Prostate gland (tissue), 2 donors: ENCODE results near the gene TBK1.

Experiments used
- POLR2A ChIP-seq: fragments of 450-650 bp; IDR thresholded peaks from one replicate; pipeline ENCODE4 v1.6.1; 2016; ENCODE audit warnings: antibody characterized with exemption, mild to moderate bottlenecking
- POLR2AphosphoS5 ChIP-seq: sonication (generic); formaldehyde crosslinking; IDR thresholded peaks from one replicate; pipeline ENCODE4 v1.6.1; 2017; ENCODE audit warnings: antibody characterized with exemption
- TF ChIP-seq, protein P1 (sequence below), 4 experiments: fragments of 200-600 bp in 2 of 4; fragments of 450-650 bp in 2 of 4; sonication (generic) in 2 of 4; IDR thresholded peaks; 1 replicate in 3 of 4; 2 replicates in 1 of 4; pipeline ENCODE4 v1.5.1; 2016 to 2019; ENCODE audit warnings: antibody characterized with exemption in 4 of 4, mild to moderate bottlenecking in 2 of 4, moderate library complexity in 2 of 4

DNA sequence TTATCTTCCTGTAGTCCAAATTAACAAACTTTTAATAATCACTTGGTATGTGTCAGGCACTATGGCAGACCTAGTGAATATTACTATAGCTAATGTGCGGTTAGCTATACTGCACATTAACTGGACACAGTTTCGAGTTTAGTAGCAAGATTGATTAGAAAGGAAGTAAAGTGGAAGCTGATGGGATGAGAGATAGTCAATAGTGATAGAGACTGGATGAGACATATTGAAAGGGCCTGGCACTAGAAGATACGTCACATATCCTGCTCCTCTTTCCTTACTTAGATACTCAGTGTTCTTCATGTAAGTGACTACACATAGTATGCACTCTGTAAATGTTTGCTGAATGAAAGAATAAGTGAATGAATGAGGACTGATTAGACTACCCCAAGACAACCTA is 5.5 kb downstream of the TBK1 start:
- TF ChIP-seq, protein P1, sequence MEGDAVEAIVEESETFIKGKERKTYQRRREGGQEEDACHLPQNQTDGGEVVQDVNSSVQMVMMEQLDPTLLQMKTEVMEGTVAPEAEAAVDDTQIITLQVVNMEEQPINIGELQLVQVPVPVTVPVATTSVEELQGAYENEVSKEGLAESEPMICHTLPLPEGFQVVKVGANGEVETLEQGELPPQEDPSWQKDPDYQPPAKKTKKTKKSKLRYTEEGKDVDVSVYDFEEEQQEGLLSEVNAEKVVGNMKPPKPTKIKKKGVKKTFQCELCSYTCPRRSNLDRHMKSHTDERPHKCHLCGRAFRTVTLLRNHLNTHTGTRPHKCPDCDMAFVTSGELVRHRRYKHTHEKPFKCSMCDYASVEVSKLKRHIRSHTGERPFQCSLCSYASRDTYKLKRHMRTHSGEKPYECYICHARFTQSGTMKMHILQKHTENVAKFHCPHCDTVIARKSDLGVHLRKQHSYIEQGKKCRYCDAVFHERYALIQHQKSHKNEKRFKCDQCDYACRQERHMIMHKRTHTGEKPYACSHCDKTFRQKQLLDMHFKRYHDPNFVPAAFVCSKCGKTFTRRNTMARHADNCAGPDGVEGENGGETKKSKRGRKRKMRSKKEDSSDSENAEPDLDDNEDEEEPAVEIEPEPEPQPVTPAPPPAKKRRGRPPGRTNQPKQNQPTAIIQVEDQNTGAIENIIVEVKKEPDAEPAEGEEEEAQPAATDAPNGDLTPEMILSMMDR (IDR thresholded peaks at IDR 0.05): no peak
- TF ChIP-seq POLR2AphosphoS5 (no peak), POLR2A (no peak)
